Stimulated activated CD8-positive, alpha-beta memory T cell treated with anti-CD3 and anti-CD28 coated beads, Interleukin-12 subunit alpha, Interleukin-12 subunit beta, amount 100 ng/mL, for 4 hours (primary cell): Measurements from ENCODE around the gene GLIPR1.
"Not testable (repeated sequence)": the region's sequence is repeated elsewhere in the genome, so short reads cannot be mapped to it uniquely, and the experiment has no call there.

Experiments
- DNase-seq: peaks from one replicate; pipeline ENCODE4 v3.0.0-alpha.2; 2020; ENCODE audit warnings: low read depth

The GLIPR1 gene

DNA sequence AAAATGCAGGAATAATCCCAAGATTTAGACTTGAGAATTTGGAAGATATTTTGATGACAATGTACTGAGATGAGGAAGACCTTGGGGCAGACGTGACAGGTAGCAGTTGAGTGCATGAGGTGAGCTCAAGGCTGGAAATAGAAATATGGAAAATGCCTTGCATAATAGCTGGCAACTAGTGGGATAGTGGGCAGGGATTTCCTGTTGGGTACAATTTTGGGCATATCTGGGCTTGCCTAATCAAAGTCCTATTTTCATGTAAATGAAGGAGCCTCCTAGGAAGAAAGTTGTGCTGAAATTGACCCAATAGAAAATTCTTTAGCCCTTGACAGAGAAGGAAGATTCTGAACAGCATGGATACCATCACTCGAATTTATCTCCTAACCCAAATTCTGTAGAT, 6.4 kb upstream of the GLIPR1 start:
- no peak for DNase-seq

DNA sequence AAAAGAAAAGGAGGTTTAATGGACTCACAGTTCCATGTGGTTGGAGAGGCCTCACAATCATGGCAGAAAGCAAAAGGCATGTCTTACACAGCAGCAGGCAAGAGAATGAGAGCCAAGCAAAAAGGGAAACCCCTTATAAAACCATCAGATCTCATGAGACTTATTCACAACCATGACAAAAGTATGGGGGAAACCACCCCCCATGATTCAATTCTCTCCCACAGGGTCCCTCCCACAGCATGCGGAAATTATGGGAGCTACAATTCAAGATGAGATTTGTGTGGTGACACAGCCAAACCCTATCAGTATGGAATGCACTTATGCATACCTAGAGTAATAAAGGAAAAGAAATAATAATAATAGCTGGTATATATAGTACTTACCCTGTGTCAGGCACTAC, 4.5 kb upstream of the GLIPR1 start:
- no peak for DNase-seq

GRCh38 chr12:75477137-75477536, 3.4 kb upstream of the GLIPR1 start:
- no peak for DNase-seq

GRCh38 chr12:75478116-75478794, 2.3 kb upstream of the GLIPR1 start:
- no peak for DNase-seq

GRCh38 chr12:75479963-75480461, 543 bp upstream of the GLIPR1 start:
- DNase-seq = no peak

GRCh38 chr12:75481013-75481705, 604 bp downstream of the GLIPR1 start:
- no peak for DNase-seq

GRCh38 chr12:75481774-75482173, 1.2 kb downstream of the GLIPR1 start:
- no peak for DNase-seq

GRCh38 chr12:75482646-75483045, 2.1 kb downstream of the GLIPR1 start:
- no peak for DNase-seq

DNA sequence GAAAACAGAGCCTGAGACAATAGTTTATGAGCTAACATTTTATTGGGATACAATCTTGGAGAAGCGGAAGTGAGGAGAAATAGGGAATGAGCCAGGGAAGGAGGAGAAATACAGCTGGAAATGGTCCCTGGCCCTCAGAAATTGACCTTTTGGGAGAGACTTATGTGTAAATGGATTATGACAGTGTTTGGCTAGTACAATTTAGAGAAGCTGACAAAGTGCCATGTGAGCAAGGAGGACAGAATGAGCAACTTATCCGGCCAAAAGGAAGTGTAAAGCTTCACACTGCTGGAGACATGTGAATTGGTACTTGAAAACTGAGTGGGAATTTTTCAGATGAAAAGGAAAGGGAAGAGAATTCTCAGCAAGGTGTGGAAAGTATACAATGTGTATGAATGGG, 2.9 kb downstream of the GLIPR1 start:
- no peak for DNase-seq

DNA sequence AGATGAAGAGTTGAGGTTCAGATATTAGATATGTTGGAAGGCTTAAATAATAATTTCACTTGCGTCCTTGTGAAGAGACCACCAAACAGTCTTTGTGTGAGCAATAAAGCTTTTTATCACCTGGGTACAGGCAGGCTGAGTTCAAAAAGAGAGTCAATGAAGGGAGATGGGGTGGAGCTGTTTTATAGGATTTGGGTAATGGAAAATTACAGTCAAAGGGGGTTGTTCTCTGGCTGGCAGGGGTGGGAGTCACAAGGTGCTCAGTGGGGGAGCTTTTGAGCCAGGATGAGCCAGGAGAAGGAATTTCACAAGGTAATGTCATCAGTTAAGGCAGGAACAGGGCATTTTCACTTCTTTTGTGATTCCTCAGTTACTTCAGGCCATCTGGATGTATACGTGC, 3.9 kb downstream of the GLIPR1 start:
- not testable (repeated sequence) for DNase-seq

DNA sequence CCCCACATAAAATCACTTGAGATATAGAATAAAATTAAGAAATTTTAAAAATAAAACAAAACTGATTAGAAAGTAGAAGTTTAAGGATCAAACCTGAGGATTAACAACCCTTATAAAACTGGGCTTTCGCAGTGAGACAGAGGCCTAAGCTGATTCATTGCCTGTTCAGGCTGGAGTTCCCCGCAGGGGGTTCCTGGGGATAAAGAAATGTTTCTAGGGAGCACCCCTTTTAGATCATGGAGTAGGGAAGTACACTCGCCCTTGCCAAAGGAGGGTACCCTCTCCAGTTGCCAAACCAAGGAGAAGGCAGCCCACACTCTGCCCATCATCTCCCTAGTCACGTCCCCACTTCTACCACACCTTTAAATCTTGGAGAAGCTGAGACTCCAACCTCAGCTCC, 6.8 kb downstream of the GLIPR1 start:
- DNase-seq = no peak

DNA sequence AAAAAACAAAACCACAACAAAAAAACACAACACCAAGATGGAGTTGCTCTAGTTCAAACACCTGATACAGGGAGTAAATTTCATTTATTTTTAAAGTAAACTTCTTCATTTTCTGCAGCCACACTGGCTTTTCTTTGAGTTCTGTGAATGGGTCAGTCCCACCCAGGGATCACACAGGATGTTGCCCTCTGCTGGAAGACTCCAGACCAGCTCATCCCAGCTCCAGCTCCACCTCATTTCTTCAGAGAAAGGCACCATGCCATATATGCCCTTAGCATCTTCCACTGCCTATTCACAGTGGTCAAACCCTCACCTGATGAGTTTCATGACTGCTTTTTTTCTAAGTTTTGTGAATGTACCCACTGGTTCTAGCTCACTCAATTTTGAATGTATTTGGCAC, 8.0 kb downstream of the GLIPR1 start:
- DNase-seq = no peak

DNA sequence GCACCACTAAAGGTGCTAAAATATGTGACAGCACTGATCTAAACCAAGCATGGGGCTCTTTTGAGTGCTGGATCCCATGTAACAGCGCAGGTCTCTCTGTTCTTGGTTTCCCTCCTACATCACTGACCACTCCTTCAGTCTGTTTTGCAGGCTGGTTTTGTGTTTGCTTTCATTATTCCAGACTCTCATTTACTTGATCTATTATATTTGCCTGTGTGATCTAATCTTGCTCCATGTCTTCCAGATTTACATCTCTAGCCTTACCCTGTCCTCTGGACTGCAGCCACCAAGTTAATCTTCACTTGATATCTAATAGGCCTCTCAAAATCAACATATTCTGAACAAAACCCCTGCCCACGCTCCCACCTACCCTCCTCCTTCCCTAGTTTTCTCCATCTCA, 8.6 kb downstream of the GLIPR1 start:
- DNase-seq = no peak

DNA sequence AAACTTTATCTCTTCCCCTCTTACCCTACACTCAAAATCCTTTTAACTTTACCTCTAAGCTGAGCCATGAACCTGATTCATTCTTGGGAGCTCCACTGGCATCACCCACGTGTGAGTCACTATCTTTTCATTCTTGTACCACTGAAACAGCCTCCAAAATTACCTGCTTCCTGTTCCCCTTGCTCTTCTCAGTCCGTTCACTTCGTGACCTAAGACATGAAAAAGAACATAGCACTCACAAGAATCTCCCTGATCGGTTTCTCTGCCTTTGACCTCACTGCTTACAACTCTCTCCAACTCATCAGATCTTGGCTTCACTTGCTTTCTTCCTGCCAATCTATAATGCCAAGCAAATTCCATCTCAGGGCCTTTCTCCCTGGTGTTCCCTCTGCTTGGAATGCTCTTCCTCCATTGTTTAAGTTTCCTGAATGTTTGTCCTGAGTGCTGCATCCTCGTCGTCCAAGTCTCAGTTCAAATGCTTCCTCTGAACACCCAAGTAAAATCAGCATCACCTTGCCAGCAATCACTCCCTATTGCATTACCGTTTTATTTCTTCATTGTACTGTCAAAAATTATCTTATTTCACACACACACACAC, 9.2 kb downstream of the GLIPR1 start:
- no peak for DNase-seq

DNA sequence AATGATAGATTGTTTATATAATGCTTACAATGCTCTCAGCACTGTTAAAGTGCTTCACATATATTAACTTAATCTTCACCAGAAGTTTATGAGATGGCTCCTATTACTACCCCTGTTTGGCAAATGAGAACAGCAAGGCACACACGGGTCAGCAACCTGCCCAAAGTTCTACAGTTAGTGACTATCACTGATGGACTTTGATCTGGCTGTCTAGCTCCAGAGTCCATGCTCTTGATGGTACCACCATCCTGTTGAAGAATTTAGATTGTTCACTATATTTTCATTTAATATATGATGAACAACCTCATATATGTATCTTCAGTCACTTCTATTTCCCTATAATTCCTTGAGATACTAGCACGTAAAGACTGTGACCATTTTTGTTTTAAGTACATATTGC, 10.6 kb downstream of the GLIPR1 start:
- no peak for DNase-seq

DNA sequence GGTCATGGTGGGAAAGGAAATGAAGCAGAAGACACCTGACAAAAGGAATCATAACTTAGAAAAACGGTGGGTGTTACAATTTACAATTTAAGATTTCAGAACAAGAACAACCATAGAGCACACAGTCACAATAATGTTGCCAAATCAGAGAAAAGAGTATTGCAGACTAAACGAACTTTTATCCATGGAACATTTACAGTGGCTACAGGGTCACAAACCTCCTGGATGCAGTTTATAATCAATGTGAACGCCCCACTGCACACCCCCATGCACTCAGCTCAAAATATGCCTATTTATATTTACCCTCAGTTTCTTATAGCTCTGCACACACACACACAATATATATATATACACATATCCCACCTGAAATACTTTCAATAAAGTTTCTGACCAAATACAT, 22.9 kb downstream of the GLIPR1 start:
- no peak for DNase-seq

GRCh38 chr12:75503866-75504265, 23.3 kb downstream of the GLIPR1 start:
- DNase-seq = no peak

GRCh38 chr12:75505706-75506312, 25.3 kb downstream of the GLIPR1 start:
- no peak for DNase-seq

GRCh38 chr12:75507086-75507485, 26.5 kb downstream of the GLIPR1 start:
- no peak for DNase-seq

DNA sequence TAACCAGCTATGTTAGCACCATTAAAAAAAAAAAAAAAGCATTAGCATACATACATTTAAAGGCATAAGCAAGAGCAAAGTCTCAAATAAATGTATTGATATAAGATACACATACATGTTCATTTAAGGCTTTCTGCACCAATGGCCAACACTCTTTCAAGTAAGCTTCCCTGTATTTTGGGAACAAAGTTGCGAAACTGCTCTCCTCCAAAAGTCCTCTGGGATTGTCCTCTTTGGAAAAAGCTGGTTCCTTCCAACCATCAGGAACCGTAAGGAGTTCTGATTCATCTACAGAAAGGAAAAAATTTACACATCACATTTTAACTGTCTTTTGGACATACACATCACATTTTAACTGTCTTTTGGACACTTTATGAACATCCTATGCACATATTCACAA, 27.6 kb downstream of the GLIPR1 start:
- DNase-seq = no peak

DNA sequence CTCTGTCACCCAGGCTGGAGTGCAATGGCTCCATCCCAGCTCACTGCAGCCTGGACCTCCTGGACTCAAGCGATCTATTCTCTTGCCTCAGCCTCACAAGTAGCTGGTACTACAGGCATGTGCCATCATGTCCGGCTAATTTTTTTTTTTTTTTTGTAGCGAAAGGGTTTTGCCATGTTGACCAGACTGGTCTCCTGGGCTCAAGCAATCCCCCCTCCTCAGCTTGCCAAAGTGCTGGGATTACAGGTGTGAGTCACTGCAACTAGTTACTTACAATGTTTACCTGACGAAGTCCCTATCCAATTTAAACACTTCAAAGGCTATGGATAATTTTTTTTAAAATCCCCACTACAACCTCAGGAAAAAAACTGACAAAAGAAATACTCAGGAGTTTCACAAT, 29.1 kb downstream of the GLIPR1 start:
- no peak for DNase-seq

GRCh38 chr12:75511116-75512048, 30.8 kb downstream of the GLIPR1 start, which contains the start of gene KRR1:
Gene KRR1 (minus strand): TSS chr12:75511609. CDS start chr12:75511597, 12 bp downstream.
- DNase-seq = peak; percentile 74
